ENCODE measurements around the gene SCN5A.

SCN5A gene

GRCh38 chr3:38534604-38535003 is 114.9 kb downstream of the SCN5A start:
- no peak overlapping the region for H3K4me3 ChIP-seq (ENCODE audit: control insufficient read depth, low read depth, low read length)
- TF ChIP-seq, protein P1, sequence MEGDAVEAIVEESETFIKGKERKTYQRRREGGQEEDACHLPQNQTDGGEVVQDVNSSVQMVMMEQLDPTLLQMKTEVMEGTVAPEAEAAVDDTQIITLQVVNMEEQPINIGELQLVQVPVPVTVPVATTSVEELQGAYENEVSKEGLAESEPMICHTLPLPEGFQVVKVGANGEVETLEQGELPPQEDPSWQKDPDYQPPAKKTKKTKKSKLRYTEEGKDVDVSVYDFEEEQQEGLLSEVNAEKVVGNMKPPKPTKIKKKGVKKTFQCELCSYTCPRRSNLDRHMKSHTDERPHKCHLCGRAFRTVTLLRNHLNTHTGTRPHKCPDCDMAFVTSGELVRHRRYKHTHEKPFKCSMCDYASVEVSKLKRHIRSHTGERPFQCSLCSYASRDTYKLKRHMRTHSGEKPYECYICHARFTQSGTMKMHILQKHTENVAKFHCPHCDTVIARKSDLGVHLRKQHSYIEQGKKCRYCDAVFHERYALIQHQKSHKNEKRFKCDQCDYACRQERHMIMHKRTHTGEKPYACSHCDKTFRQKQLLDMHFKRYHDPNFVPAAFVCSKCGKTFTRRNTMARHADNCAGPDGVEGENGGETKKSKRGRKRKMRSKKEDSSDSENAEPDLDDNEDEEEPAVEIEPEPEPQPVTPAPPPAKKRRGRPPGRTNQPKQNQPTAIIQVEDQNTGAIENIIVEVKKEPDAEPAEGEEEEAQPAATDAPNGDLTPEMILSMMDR (conservative IDR thresholded peaks at IDR 0.05; ENCODE audit: control insufficient read depth, insufficient read depth, low read depth, low read length): no peak
- no peak for DNase-seq (ENCODE audit: low read depth)

GRCh38 chr3:38534180-38534579 is 115.3 kb downstream of the SCN5A start:
- TF ChIP-seq, protein P1 (conservative IDR thresholded peaks at IDR 0.05; ENCODE audit: control insufficient read depth, insufficient read depth, low read depth, low read length): no peak

DNA sequence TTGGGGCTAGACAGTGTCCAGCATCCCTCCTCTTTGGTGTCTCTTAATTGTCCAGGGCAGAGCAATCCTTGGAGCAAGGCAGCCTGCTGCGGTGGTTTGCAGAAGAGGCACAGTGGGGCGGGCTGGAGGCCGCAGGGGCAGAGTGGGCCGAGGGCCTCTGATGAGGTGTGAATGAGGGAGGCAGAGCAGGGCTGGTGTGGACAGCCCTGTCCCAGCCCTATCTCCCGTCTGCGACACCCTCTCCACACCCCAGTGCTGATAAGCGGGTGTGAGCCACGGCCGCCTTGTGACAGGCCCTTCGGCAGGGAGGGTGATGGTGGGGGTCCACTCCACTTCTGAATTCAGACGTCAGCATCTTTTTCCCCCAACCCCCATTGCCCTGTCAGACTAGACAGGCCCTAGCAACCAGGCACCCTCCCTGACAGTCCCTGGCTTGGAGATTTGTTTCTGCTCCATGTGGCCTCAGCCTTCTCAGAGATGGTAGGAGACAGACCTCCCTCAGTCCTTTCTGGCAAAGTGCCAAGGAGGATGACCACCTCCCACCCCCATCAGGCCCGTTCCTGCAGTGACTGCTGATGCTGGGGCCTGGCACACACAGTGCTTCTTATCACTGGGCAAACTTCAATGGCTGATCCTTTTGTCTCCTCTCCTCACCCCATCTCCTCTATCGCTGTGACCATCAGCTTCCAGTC is 116.1 kb downstream of the SCN5A start:
- no peak for DNase-seq (ENCODE audit: low read depth)
- TF ChIP-seq, protein P1 (conservative IDR thresholded peaks at IDR 0.05; ENCODE audit: control insufficient read depth, insufficient read depth, low read depth, low read length): no peak
- H3K4me3 ChIP-seq (ENCODE audit: control insufficient read depth, low read depth, low read length): no peak overlapping the region

More at GRCh38 chr3:38534180-38534579, 115.3 kb downstream of the SCN5A start:
- H3K4me3 ChIP-seq (ENCODE audit: control insufficient read depth, low read depth, low read length): no peak overlapping the region
- no peak for DNase-seq (ENCODE audit: low read depth)

GRCh38 chr3:38532529-38532928 is 117.0 kb downstream of the SCN5A start:
- TF ChIP-seq, protein P1 (conservative IDR thresholded peaks at IDR 0.05; ENCODE audit: control insufficient read depth, insufficient read depth, low read depth, low read length): no peak
- DNase-seq (ENCODE audit: low read depth): no peak
- no peak overlapping the region for H3K4me3 ChIP-seq (ENCODE audit: control insufficient read depth, low read depth, low read length)

DNA sequence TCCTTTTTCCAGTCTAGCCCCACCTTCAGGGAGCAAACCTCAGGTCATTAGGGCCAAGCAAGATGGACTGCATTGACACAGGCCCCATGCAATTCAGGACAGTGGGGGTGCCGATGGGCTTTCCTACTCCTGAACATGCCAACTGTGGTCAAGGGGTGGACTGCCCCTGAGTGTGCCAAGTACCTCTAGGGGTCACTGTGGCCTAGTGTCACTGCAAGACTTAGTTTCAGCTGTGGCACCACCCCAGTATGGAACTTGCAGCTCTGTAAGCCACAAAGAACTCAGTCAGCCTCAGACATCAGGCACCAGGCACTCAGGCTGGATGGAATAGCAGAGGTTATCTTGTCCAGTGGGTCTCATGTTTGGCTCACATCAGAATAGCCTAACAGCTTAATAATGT is 121.0 kb downstream of the SCN5A start:
- DNase-seq (ENCODE audit: low read depth): peak; percentile 12
- TF ChIP-seq, protein P1 (conservative IDR thresholded peaks at IDR 0.05; ENCODE audit: control insufficient read depth, insufficient read depth, low read depth, low read length): no peak
- H3K4me3 ChIP-seq (ENCODE audit: control insufficient read depth, low read depth, low read length): no peak overlapping the region

DNA sequence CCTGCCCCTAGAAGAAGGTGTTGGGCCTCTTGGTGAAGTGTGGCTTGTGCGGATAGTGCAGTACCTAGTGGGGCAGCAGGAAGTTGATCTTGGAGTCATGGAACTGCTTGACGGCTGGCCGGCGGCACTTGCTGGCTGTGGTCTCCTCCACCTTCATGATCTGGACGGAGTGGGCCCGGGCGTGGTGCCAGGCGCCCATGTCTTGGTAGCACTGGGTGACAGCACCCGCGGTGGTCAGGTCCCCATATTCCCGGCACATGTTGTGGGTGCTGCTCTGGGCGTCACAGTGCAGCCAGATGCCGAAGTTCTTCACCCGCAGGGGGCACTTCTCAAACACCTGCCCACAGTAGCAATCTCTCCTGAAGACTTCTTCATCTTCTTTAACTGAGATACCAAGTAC is 122.7 kb downstream of the SCN5A start:
- no peak for DNase-seq (ENCODE audit: low read depth)
- TF ChIP-seq, protein P1 (conservative IDR thresholded peaks at IDR 0.05; ENCODE audit: control insufficient read depth, insufficient read depth, low read depth, low read length): no peak
- no peak overlapping the region for H3K4me3 ChIP-seq (ENCODE audit: control insufficient read depth, low read depth, low read length)
